Fibroblast of pulmonary artery (primary cell): Measurements from ENCODE around the gene BCAS1.

Experiments
- DNase-seq: peaks from one replicate; pipeline ENCODE4 v3.0.0-alpha.2; 2010; ENCODE audit warnings: low read depth
- H3K4me3 ChIP-seq: replicated peaks from 2 replicates; pipeline ENCODE4 v1.5.1; 2011; ENCODE audit warnings: low read depth, mild to moderate bottlenecking, control low read depth, low read length, moderate library complexity
- CTCF ChIP-seq: IDR thresholded peaks from 2 replicates; pipeline ENCODE4 v1.5.1; 2011; ENCODE audit warnings: mild to moderate bottlenecking, control low read depth, low read length, inconsistent platforms; ENCODE audit errors: missing control alignments

Gene BCAS1

GRCh38 chr20:54086507-54087039, 16.2 kb upstream of the BCAS1 start:
- TF ChIP-seq CTCF: no peak
- H3K4me3 ChIP-seq: no peak overlapping the region
- DNase-seq: peak; percentile 24

- DNase-seq: no peak
- no peak for TF ChIP-seq CTCF
- H3K4me3 ChIP-seq: no peak overlapping the region
Observed at GRCh38 chr20:54085910-54086309, 15.5 kb upstream of the BCAS1 start.

GRCh38 chr20:54085425-54085824, 15.0 kb upstream of the BCAS1 start:
- no peak for DNase-seq
- no peak for TF ChIP-seq CTCF
- H3K4me3 ChIP-seq: no peak overlapping the region

- TF ChIP-seq CTCF: no peak
- H3K4me3 ChIP-seq: no peak overlapping the region
- DNase-seq: no peak
Observed at GRCh38 chr20:54084727-54085388, 14.5 kb upstream of the BCAS1 start.

- no peak overlapping the region for H3K4me3 ChIP-seq
- DNase-seq: no peak
- TF ChIP-seq CTCF: no peak
Observed at GRCh38 chr20:54084193-54084592, 13.8 kb upstream of the BCAS1 start.

- no peak for TF ChIP-seq CTCF
- DNase-seq: no peak
- no peak overlapping the region for H3K4me3 ChIP-seq
Observed at GRCh38 chr20:54083459-54083858, 13.1 kb upstream of the BCAS1 start.

GRCh38 chr20:54082100-54082499, 11.7 kb upstream of the BCAS1 start:
- DNase-seq: no peak
- H3K4me3 ChIP-seq: no peak overlapping the region
- no peak for TF ChIP-seq CTCF
